Nephron progenitor cell (in vitro differentiated cells): ENCODE results near the gene PRKCZ.

Source experiments
- DNase-seq: peaks from one replicate; pipeline ENCODE4 v3.0.0; 2021
- H3K27ac Mint-ChIP-seq: 2 replicates; pipeline ENCODE4 v1.8.0; 2021; ENCODE audit warnings: mild to moderate bottlenecking, moderate library complexity, mixed read lengths
- H3K27me3 Mint-ChIP-seq: 2 replicates; pipeline ENCODE4 v1.8.0; 2021; ENCODE audit warnings: mild to moderate bottlenecking, low read depth, mixed read lengths; ENCODE audit not compliant: poor library complexity
- H3K36me3 Mint-ChIP-seq: 2 replicates; pipeline ENCODE4 v1.8.0; 2021; ENCODE audit warnings: low read depth, mixed read lengths
- H3K4me1 Mint-ChIP-seq: 2 replicates; pipeline ENCODE4 v1.8.0; 2021; ENCODE audit warnings: mixed read lengths
- H3K4me3 Mint-ChIP-seq: 2 replicates; pipeline ENCODE4 v1.8.0; 2021; ENCODE audit warnings: mild to moderate bottlenecking, moderate library complexity, mixed read lengths
- H3K9me3 Mint-ChIP-seq: 2 replicates; pipeline ENCODE4 v1.8.0; 2021; ENCODE audit warnings: mild to moderate bottlenecking, moderate library complexity, mixed read lengths
- TF ChIP-seq, protein P1 (sequence below): fragments of 200-600 bp; sonication (generic); IDR thresholded peaks from 2 replicates; pipeline ENCODE4 v1.5.0; 2021; ENCODE audit warnings: antibody characterized with exemption

PRKCZ gene

DNA sequence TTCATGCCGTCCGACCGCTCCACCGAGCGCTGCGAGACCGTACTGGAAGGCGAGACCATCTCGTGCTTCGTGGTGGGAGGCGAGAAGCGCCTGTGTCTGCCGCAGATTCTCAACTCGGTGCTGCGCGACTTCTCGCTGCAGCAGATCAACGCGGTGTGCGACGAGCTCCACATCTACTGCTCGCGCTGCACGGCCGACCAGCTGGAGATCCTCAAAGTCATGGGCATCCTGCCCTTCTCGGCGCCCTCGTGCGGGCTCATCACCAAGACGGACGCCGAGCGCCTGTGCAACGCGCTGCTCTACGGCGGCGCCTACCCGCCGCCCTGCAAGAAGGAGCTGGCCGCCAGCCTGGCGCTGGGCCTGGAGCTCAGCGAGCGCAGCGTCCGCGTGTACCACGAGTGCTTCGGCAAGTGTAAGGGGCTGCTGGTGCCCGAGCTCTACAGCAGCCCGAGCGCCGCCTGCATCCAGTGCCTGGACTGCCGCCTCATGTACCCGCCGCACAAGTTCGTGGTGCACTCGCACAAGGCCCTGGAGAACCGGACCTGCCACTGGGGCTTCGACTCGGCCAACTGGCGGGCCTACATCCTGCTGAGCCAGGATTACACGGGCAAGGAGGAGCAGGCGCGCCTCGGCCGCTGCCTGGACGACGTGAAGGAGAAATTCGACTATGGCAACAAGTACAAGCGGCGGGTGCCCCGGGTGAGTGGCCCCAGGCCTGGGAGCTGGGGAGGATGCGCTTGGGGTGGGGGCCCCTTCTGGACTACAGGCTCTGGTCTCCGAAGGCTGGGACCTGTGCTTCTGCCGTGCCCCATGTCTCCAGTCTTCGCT is 179.0 kb downstream of the PRKCZ start:
- TF ChIP-seq, protein P1, sequence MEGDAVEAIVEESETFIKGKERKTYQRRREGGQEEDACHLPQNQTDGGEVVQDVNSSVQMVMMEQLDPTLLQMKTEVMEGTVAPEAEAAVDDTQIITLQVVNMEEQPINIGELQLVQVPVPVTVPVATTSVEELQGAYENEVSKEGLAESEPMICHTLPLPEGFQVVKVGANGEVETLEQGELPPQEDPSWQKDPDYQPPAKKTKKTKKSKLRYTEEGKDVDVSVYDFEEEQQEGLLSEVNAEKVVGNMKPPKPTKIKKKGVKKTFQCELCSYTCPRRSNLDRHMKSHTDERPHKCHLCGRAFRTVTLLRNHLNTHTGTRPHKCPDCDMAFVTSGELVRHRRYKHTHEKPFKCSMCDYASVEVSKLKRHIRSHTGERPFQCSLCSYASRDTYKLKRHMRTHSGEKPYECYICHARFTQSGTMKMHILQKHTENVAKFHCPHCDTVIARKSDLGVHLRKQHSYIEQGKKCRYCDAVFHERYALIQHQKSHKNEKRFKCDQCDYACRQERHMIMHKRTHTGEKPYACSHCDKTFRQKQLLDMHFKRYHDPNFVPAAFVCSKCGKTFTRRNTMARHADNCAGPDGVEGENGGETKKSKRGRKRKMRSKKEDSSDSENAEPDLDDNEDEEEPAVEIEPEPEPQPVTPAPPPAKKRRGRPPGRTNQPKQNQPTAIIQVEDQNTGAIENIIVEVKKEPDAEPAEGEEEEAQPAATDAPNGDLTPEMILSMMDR: no peak
- DNase-seq: peak; percentile 53

GRCh38 chr1:2229911-2230731 is 179.9 kb downstream of the PRKCZ start:
- no peaks in the 10 kb centered on the region for H3K9me3 Mint-ChIP-seq
- H3K36me3 Mint-ChIP-seq: no peaks in the 10 kb centered on the region
- peaks cover 3% of the 10 kb centered on the region for H3K27me3 Mint-ChIP-seq
- peak overlapping the region; percentile 99 for H3K27ac Mint-ChIP-seq
- TF ChIP-seq, protein P1: no peak
- peaks cover 54% of the 10 kb centered on the region for H3K4me1 Mint-ChIP-seq
- peak overlapping the region; percentile 96 for H3K4me3 Mint-ChIP-seq
- no peak for DNase-seq

More for the DNA sequence above, 179.0 kb downstream of the PRKCZ start:
- H3K27ac Mint-ChIP-seq: peak overlapping the region; percentile 88
- no peaks in the 10 kb centered on the region for H3K9me3 Mint-ChIP-seq
- peaks cover 3% of the 10 kb centered on the region for H3K27me3 Mint-ChIP-seq
- H3K4me3 Mint-ChIP-seq: peak overlapping the region; percentile 96
- H3K36me3 Mint-ChIP-seq: no peaks in the 10 kb centered on the region
- H3K4me1 Mint-ChIP-seq: peaks cover 49% of the 10 kb centered on the region

DNA sequence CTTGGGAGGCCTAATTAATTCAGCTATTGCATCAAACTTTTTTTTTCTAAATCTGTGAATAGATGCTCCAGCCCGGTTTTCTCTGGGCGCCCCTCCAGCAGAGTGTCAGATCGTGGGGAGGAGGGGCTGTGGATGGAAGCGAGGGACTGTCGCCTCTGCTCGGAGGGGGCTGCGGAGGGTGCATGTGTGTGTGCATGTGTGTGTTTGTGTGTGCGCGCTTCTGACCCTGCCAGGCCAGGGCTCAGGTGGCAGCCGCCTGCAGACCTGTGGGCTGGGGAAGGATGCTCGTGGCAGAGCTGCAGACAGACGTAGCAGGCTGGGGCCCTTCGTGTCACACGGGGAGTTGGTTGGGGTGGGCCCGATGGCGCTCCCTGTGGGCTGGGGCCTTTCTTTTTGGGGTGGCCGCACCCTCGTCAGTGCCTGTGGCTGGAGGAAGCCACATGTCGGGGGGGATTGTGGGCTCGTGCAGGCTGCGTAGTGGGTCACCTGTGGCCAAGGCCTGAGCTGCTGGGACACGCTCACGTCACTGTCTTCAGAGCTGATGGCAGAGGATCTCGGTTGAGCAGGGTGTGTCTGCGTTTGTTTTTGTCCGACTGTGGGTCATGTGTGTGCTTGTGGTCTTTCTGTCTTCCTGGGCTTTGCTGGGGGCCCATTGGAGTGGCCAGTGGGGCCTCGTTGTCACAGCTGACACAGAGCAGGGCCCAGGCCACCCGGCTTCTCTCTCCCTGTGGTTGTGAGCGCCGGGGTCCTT is 180.7 kb downstream of the PRKCZ start:
- TF ChIP-seq, protein P1: no peak
- Mint-ChIP-seq H3K27me3 (peaks cover 3% of the 10 kb centered on the region), H3K27ac (peak overlapping the region; percentile 99), H3K4me1 (peaks cover 62% of the 10 kb centered on the region), H3K9me3 (no peaks in the 10 kb centered on the region), H3K4me3 (peak overlapping the region; percentile 96), H3K36me3 (no peaks in the 10 kb centered on the region)
- DNase-seq: no peak

- H3K27ac Mint-ChIP-seq: peak overlapping the region; percentile 99
- no peaks in the 10 kb centered on the region for H3K9me3 Mint-ChIP-seq
- H3K4me3 Mint-ChIP-seq: peak overlapping the region; percentile 96
- no peaks in the 10 kb centered on the region for H3K36me3 Mint-ChIP-seq
- DNase-seq: peak; percentile 85
- peaks cover 3% of the 10 kb centered on the region for H3K27me3 Mint-ChIP-seq
- peaks cover 63% of the 10 kb centered on the region for H3K4me1 Mint-ChIP-seq
- TF ChIP-seq, protein P1: no peak
These were observed 181.5 kb downstream of the PRKCZ start for GRCh38 chr1:2231532-2232254.

GRCh38 chr1:2232255-2232915 is 182.2 kb downstream of the PRKCZ start:
- peaks cover 70% of the 10 kb centered on the region for H3K4me1 Mint-ChIP-seq
- H3K9me3 Mint-ChIP-seq: no peaks in the 10 kb centered on the region
- DNase-seq: no peak
- peaks cover 3% of the 10 kb centered on the region for H3K27me3 Mint-ChIP-seq
- H3K27ac Mint-ChIP-seq: peak overlapping the region; percentile 99
- peak overlapping the region; percentile 96 for H3K4me3 Mint-ChIP-seq
- TF ChIP-seq, protein P1: no peak
- no peaks in the 10 kb centered on the region for H3K36me3 Mint-ChIP-seq
